ENCODE measurements around the gene CDS2. TPM values are rescaled to one million over a fixed set of nuclear protein-coding genes. Genes with fewer than 3 reads are reported as not detected.

Gene CDS2
- total RNA-seq, 1 donor from 2014 or later, result 56.3 TPM

GRCh38 chr20:5214826-5215225 is 88.0 kb downstream of the CDS2 start:
- H3K27me3 Mint-ChIP-seq (ENCODE audit: low read depth), result no peaks in the 10 kb centered on the region
- H3K9me3 Mint-ChIP-seq, result peaks cover 4% of the 10 kb centered on the region
- peaks cover 9% of the 10 kb centered on the region for H3K36me3 Mint-ChIP-seq (ENCODE audit: low read depth)
- H3K4me3 Mint-ChIP-seq, result no peak overlapping the region
- TF ChIP-seq, protein P1, sequence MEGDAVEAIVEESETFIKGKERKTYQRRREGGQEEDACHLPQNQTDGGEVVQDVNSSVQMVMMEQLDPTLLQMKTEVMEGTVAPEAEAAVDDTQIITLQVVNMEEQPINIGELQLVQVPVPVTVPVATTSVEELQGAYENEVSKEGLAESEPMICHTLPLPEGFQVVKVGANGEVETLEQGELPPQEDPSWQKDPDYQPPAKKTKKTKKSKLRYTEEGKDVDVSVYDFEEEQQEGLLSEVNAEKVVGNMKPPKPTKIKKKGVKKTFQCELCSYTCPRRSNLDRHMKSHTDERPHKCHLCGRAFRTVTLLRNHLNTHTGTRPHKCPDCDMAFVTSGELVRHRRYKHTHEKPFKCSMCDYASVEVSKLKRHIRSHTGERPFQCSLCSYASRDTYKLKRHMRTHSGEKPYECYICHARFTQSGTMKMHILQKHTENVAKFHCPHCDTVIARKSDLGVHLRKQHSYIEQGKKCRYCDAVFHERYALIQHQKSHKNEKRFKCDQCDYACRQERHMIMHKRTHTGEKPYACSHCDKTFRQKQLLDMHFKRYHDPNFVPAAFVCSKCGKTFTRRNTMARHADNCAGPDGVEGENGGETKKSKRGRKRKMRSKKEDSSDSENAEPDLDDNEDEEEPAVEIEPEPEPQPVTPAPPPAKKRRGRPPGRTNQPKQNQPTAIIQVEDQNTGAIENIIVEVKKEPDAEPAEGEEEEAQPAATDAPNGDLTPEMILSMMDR (conservative IDR thresholded peaks at IDR 0.05), result no peak
- DNase-seq (ENCODE audit: low read depth, low spot score), result no peak
- peaks cover 20% of the 10 kb centered on the region for H3K4me1 Mint-ChIP-seq
- H3K27ac Mint-ChIP-seq (ENCODE audit: unreplicated experiment), result no peak overlapping the region

GRCh38 chr20:5215672-5216304 is 89.0 kb downstream of the CDS2 start:
- H3K27ac Mint-ChIP-seq (ENCODE audit: unreplicated experiment), result peak overlapping the region; percentile 19
- H3K4me3 Mint-ChIP-seq, result no peak overlapping the region
- peaks cover 20% of the 10 kb centered on the region for H3K4me1 Mint-ChIP-seq
- peaks cover 9% of the 10 kb centered on the region for H3K36me3 Mint-ChIP-seq (ENCODE audit: low read depth)
- TF ChIP-seq, protein P1 (conservative IDR thresholded peaks at IDR 0.05), result no peak
- peaks cover 4% of the 10 kb centered on the region for H3K9me3 Mint-ChIP-seq
- no peaks in the 10 kb centered on the region for H3K27me3 Mint-ChIP-seq (ENCODE audit: low read depth)
- no peak for DNase-seq (ENCODE audit: low read depth, low spot score)

DNA sequence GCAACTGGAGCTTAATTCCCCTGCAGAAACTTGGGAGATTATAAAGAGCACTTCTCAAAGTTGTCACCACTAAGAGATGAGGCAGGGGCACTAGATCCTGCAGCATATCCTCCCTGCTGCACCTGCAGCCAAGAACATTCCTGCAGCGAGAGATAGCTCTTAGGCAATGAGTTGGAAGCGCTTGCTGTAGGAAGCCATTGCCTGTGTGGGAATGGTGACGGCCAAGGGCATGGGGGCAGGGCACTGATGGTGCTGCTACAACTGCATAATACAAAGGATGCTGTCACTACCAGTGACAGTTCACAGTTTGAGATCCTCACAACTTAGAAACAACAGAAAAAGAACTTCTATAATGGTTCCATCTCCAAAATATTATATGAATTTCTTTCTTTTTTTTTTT is 89.9 kb downstream of the CDS2 start:
- Mint-ChIP-seq H3K4me3 (no peak overlapping the region), H3K27ac (ENCODE audit: unreplicated experiment) (no peak overlapping the region), H3K9me3 (peaks cover 4% of the 10 kb centered on the region)

DNA sequence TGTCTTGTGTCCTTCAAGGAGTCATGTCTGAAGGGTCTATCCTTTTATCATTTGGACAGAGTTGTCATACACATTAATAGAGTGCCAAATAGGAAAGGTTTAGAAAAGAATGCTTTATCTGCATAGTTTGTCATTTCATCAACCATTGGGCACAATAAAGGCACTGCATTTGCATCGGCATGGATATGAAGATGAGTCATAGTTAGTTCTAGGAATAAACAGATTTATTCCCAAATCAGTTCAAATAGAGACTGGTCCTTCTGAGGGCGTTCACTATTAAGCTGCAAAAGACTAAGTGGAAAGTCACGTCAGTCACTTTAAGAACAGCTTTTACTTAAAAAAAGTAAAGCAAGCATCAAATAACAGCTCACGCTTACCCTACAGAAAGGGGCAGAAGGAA is 90.8 kb downstream of the CDS2 start:
- no peak for DNase-seq (ENCODE audit: low read depth, low spot score)
- Mint-ChIP-seq H3K27ac (ENCODE audit: unreplicated experiment) (no peak overlapping the region), H3K27me3 (ENCODE audit: low read depth) (no peaks in the 10 kb centered on the region), H3K4me3 (no peak overlapping the region), H3K9me3 (peaks cover 1% of the 10 kb centered on the region), H3K4me1 (peaks cover 17% of the 10 kb centered on the region), H3K36me3 (ENCODE audit: low read depth) (peaks cover 5% of the 10 kb centered on the region)
- TF ChIP-seq, protein P1 (conservative IDR thresholded peaks at IDR 0.05), result no peak

More for the DNA sequence above, 89.9 kb downstream of the CDS2 start:
- TF ChIP-seq, protein P1 (conservative IDR thresholded peaks at IDR 0.05), result no peak
- H3K4me1 Mint-ChIP-seq, result peaks cover 20% of the 10 kb centered on the region
- peaks cover 9% of the 10 kb centered on the region for H3K36me3 Mint-ChIP-seq (ENCODE audit: low read depth)
- H3K27me3 Mint-ChIP-seq (ENCODE audit: low read depth), result no peaks in the 10 kb centered on the region
- no peak for DNase-seq (ENCODE audit: low read depth, low spot score)

- Mint-ChIP-seq H3K36me3 (ENCODE audit: low read depth) (no peaks in the 10 kb centered on the region), H3K27ac (ENCODE audit: unreplicated experiment) (peak overlapping the region; percentile 64), H3K4me1 (peaks cover 5% of the 10 kb centered on the region), H3K9me3 (no peaks in the 10 kb centered on the region), H3K27me3 (ENCODE audit: low read depth) (no peaks in the 10 kb centered on the region), H3K4me3 (no peak overlapping the region)
- TF ChIP-seq, protein P1 (conservative IDR thresholded peaks at IDR 0.05), result no peak
- DNase-seq (ENCODE audit: low read depth, low spot score), result no peak
Measured at GRCh38 chr20:5220321-5221060, 93.7 kb downstream of the CDS2 start.

Data from neural crest cell (in vitro differentiated cells).